ENCODE data around the gene SH3BP1.
"Not testable (repeated sequence)": the region's sequence is repeated elsewhere in the genome, so short reads cannot be mapped to it uniquely, and the experiment has no call there.

SH3BP1 gene

GRCh38 chr22:37675930-37676735 is 36.7 kb downstream of the SH3BP1 start:
- no peak for DNase-seq (ENCODE audit: extremely low read depth in 1 of 2, low read depth in 1 of 2)

- peak; percentile 85 to 90 for DNase-seq (ENCODE audit: extremely low read depth in 1 of 2, low read depth in 1 of 2)
These were observed 37.4 kb downstream of the SH3BP1 start for GRCh38 chr22:37676736-37677492.

DNA sequence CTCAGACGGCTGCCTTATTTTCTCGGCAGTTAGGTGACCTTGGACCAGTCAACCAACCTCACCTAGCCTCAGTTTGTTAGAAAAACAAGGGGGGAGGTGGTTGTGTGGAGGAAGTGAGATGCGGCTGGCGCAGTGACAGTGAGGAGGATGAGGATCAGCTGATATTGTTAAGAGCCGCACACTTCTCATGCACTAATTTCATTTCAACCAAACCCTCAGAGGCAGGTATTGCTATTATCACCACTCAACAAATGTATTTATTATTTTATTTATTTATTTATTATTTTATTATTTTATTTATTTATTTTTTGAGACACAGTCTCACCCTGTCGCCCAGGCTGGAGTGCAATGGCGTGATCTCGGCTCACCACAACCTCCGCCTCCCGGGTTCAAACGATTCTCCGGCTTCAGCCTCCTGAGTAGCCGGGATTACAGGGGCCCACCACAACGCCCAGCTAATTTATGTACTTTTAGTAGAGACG is 38.1 kb downstream of the SH3BP1 start:
- no peak for DNase-seq (ENCODE audit: extremely low read depth in 1 of 2, low read depth in 1 of 2)

DNA sequence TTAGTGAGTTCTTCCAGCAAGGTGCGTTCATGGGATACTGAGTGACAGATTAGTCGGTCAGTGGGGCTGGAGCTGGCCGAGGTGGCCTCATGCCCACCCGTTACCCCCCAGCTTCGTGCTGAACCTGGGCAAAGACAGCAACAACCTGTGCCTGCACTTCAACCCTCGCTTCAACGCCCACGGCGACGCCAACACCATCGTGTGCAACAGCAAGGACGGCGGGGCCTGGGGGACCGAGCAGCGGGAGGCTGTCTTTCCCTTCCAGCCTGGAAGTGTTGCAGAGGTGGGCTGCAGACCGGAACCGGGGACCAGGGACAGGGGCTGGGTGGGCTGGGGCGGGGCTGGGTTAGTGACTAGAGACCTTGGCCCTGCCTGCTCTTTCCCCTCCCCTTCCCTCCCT is 38.9 kb downstream of the SH3BP1 start:
- no peak for DNase-seq (ENCODE audit: extremely low read depth in 1 of 2, low read depth in 1 of 2)

GRCh38 chr22:37679670-37680069 is 40.2 kb downstream of the SH3BP1 start:
- DNase-seq (ENCODE audit: extremely low read depth in 1 of 2, low read depth in 1 of 2), result no peak

DNA sequence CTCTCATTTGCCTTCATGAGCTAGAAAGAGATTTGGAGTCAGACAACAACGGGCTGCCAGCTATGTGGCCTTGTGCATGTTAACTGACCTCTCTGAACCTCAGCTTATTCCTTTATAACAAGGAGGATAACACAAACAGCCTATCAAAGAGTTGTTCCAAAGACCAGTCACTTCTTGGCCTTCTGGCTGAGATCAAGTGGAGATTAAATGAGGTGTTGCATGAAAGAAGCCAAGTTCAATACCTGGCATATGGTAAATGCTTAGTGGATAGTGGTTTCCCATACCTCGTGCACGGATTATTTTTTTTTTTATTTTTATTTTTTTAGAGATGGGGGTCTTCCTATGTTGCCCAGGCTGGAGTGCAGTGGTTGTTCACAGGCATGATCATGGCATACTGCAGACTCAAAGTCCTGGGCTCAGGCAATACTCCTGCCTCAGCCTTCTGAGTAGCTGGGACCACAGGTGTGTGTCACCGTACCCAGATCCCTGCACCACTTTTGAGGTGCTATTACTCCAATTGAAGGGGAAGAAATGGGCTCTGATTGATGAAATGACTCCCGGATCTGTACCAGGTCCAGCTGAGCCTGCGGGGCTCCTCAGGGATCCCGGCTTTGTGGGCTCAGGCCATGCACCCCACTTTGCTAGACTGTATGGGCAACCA is 40.9 kb downstream of the SH3BP1 start:
- no peak for DNase-seq (ENCODE audit: extremely low read depth in 1 of 2, low read depth in 1 of 2)

GRCh38 chr22:37681001-37681424 is 41.5 kb downstream of the SH3BP1 start:
- DNase-seq (ENCODE audit: extremely low read depth in 1 of 2, low read depth in 1 of 2), result no peak

DNA sequence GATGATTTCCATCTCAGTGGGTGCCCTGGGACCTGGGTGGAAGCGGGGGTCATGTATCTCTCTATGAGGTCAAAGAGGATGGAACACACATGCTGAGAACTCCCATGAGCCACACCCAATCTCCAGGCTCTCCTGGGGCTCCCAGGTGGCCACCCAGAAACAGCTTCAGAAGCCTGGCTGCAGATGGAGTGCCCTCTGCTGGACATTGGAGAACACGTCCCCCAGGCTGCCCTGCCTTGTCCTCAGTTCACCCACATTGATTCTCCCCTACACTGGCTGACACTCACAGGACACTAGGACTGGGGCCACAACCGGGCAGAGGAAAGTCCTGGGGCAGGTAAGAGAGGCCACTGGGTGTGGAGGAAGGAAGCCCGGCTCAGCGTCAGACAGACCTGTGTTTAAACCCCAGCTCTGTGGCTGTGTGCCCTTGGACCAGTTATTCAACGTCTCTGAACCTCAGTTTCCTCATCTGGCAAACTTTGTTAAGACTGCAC is 42.1 kb downstream of the SH3BP1 start:
- peak in 1 of 2 donors; percentile 56 for DNase-seq (ENCODE audit: extremely low read depth in 1 of 2, low read depth in 1 of 2)

GRCh38 chr22:37684803-37685615 is 45.5 kb downstream of the SH3BP1 start:
- DNase-seq (ENCODE audit: extremely low read depth in 1 of 2, low read depth in 1 of 2), result no peak

DNA sequence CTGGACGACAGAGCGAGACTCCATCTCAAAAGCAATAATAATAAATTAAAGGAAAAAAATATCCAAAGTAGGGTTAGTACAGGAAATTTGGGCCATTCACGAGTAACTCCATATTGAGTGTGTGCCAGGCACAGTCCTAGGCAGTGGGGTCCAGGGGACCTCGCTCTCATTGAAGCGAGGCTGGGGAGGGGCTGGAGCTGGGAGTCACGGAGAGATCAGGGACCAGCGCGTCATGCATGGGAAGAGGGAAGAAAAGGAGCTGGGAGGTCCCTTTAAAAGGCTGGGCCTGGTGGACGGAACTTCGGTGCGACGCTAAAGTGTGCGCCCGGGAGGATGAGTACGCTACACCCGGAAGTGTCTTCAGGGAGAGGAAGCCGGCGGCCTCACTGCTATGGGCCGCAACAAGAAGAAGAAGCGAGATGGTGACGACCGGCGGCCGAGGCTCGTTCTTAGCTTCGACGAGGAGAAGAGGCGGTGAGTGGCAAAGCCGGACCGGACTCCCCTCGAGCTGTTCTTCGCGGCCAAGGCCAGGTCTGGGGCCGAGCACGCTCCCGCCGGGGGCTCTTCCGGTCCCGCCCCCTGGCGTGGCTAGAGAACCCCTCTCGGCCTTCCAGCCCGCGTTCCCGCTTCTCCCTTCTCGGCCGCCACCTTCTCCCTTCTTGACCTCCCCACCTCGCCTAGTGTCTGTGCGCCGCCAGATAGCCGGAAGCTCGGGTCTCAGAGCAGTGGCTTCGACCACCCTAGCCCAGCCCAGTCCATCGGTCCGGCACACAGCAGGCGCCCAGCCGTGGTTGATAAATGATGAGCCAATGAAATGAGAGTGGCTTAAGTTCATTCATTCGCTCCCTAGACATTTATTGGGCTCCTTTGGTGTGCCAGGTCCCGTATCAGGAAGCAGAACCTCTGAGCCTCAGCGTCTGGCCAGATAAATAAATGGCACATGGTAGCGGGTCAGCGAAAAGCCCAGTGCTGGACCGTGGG is 46.8 kb downstream of the SH3BP1 start, which contains the start of gene NOL12:
Gene NOL12 (plus strand): TSS at position 342 of the 981 bp plus-strand sequence. CDS start 50 bp downstream, at position 392.
- peak; percentile 50 to 54 for DNase-seq (ENCODE audit: extremely low read depth in 1 of 2, low read depth in 1 of 2)

DNA sequence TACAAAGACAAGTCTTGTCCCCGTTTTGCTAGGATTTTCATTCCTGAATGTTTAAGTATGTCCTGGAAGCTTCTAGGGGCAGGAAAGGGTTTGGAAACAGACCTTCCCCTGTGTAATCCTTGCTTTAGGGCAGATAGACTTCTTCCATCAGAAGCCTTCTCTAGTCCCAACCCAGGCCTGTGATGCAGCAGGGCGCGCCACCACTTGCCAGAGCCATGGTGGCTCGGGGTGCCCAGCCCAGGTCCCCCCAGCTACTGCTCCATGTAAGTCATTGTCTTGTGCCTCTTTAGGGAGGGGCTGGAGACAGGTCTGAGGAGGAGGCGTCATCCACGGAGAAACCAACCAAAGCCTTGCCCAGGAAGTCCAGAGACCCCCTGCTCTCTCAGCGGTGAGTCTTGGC is 50.9 kb downstream of the SH3BP1 start:
- DNase-seq (ENCODE audit: extremely low read depth in 1 of 2, low read depth in 1 of 2), result no peak

DNA sequence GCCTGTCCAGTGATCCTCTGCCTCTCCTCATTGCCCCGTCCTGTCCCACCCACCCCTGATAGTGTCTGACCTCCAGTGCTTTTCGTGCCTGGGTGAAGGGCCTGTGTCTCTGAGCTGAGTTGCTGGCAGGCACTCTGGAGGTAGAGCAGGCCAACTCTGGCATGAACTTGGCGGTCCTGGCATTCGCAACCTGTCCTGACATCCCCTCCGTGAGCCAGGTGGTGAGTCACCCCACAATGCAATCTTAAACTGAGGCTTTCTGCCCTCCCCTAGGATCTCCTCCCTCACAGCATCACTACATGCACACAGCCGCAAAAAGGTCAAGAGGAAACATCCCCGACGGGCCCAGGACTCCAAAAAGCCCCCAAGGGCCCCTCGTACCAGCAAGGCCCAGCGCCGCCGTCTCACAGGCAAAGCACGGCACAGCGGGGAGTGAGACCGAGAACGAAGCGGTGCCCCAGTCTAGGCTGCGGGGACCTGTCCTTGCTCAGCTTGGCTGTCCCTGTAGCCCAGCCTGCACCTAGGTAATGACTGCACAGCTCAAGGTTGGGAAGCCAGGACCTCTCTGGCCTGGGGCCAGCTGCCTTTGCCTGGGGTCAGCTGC is 51.5 kb downstream of the SH3BP1 start:
- no peak for DNase-seq (ENCODE audit: extremely low read depth in 1 of 2, low read depth in 1 of 2)

- DNase-seq (ENCODE audit: extremely low read depth in 1 of 2, low read depth in 1 of 2), result no peak
These were observed 53.3 kb downstream of the SH3BP1 start for GRCh38 chr22:37692627-37693285.

GRCh38 chr22:37694131-37694530 is 54.7 kb downstream of the SH3BP1 start:
- DNase-seq (ENCODE audit: extremely low read depth in 1 of 2, low read depth in 1 of 2), result not testable (repeated sequence)

DNA sequence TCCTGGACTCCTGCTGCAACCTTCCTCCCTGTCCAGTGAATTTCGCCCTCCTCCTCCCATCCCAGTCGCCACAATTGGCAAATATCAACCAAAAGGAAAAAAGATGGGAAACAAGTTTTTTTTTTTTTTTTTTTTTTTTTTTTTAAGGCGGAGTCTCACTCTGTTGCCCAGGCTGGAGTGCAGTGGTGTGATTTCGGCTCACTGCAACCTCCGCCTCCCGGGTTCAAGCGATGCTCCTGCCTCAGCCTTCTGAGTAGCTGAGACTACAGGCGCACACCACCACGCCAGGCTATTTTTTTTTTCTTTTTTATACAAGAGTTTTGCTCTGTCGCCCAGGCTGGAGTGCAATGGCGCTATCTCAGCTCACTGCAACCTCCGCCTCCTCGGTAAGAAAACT is 56.8 kb downstream of the SH3BP1 start:
- not testable (repeated sequence) for DNase-seq (ENCODE audit: extremely low read depth in 1 of 2, low read depth in 1 of 2)

DNA sequence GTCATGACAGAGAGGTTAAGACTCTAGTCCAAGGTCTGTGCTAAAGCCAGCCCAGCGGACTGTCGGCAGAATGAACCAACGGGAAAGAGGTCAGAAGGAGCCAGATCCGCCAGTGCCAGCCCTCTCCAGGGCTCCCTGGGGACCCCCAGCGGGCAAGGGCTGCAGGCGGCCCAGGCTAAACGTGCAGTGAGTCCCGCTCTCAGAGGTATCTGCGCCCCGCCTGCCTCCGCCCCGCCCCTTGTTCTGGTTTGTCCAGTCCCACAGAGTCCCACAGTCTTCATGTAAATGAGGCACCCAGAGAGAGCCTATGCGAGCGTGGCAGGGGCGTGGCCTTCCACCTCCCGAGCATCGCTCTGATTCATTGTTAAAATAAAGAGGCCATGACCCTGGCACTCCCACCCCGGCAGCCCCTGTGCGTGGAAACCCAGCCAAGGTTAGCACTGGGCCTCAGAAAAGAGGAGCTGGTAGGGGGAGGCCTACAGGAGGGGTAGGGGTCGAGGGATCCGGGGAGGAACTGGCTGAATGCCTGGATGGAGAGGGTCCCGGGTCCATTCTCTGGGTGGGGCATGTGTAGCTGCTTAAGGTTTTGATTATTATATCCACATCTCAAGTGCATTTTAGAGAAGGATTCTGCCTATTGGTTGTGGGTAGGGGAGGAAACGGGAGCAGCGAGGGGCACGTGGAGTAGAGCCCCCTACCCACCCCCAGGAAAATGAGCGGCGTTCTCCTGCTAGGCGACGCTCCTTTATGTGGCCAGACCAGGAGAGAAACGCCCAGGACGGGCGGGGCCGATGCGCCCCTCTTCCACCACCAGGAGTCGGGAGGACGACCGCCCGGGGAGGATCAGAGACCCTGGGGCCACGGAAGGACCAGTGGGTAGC is 57.4 kb downstream of the SH3BP1 start, which contains the start of gene TRIOBP:
Gene TRIOBP (plus strand): TSS at position 392 of the 881 bp plus-strand sequence. CDS start 4,318 bp downstream, outside the sequence.
- peak; percentile 58 to 75 for DNase-seq (ENCODE audit: extremely low read depth in 1 of 2, low read depth in 1 of 2)

DNA sequence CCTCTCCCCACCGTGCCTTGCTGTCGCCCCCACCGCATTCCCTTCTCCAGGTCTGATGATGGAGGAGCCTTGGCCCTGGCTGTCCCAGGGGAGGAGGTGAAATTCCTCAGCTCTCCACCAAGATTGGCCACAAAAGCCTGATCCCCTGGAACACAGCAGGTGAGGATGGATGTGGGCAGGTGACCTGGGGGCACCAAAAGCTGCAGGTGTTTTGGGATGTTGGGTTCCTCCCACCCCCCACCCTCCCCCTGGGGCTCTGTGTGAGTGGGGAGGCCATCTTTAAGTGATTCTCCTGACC is 58.0 kb downstream of the SH3BP1 start:
- DNase-seq (ENCODE audit: extremely low read depth in 1 of 2, low read depth in 1 of 2), result no peak
